H1 (cell line): Measurements from ENCODE around the gene GKN2. TPM values are rescaled to one million over a fixed set of nuclear protein-coding genes. Genes with fewer than 3 reads are reported as not detected.

Experiments
- BCL11A ChIP-seq, 2 experiments: IDR thresholded peaks; one replicate each; pipeline ENCODE4 v1.6.1; 2011; ENCODE audit warnings: low read depth in 2 of 2, low read length in 2 of 2, mild to moderate bottlenecking in 2 of 2
- JUN ChIP-seq: IDR thresholded peaks from 2 replicates; pipeline ENCODE4 v1.6.1; 2011; ENCODE audit warnings: low read depth, mild to moderate bottlenecking, improper control_type of control experiment, low read length
- KDM1A ChIP-seq: fragments of 200-600, 300-600 bp; sonication (generic); IDR thresholded peaks from 2 replicates; pipeline ENCODE4 v1.7.1; 2016; ENCODE audit warnings: mild to moderate bottlenecking, low read length, borderline replicate concordance
- KDM4A ChIP-seq: IDR thresholded peaks from one replicate; pipeline ENCODE4 v1.7.1; 2012; ENCODE audit warnings: low read depth, mild to moderate bottlenecking, moderate library complexity, low read length, inconsistent platforms; ENCODE audit not compliant: severe bottlenecking
- RAD21 ChIP-seq, 2 experiments: IDR thresholded peaks in 1 of 2; conservative IDR thresholded peaks in 1 of 2; 2 replicates each; pipeline ENCODE4 v1.6.1; 2011; ENCODE audit warnings: low read depth in 2 of 2, low read length in 2 of 2, improper control_type of control experiment in 1 of 2, inconsistent platforms in 1 of 2, mild to moderate bottlenecking in 1 of 2, moderate library complexity in 1 of 2
- SRF ChIP-seq: IDR thresholded peaks from 2 replicates; pipeline ENCODE4 v1.6.1; 2011; ENCODE audit warnings: mild to moderate bottlenecking, low read depth, low read length, moderate library complexity
- polyA plus RNA-seq, 7 experiments: library from polyadenylated mRNA; depleted of rRNA in 3 of 7; stranded (reverse) in 5 of 7; unstranded in 2 of 7; fragments of >200 nt in 5 of 7; fragments of 200-250 nt in 2 of 7; gene quantifications; 1 replicate in 5 of 7; 2 replicates in 1 of 7; 4 replicates in 1 of 7; pipeline versions ENCODE4 v1.2.1 to v1.2.3, GENCODE V29; 2011 to 2013; ENCODE audit warnings: missing spikeins in 2 of 7, mixed read lengths in 2 of 7
- total RNA-seq: library from RNA; stranded (reverse); fragmentation: NEBNext Ultra II Directional; extraction: Animal tissue kit (Norgen Biotek cat#: 25700); gene quantifications from 2 replicates; pipeline ENCODE4 v1.2.1, GENCODE V29; 2021

GKN2 gene
- total and polyA plus RNA-seq, 2 of the 8 experiments (the other 6 are each of a cell fraction or from before 2014, with no cell fraction given) = not detected

DNA sequence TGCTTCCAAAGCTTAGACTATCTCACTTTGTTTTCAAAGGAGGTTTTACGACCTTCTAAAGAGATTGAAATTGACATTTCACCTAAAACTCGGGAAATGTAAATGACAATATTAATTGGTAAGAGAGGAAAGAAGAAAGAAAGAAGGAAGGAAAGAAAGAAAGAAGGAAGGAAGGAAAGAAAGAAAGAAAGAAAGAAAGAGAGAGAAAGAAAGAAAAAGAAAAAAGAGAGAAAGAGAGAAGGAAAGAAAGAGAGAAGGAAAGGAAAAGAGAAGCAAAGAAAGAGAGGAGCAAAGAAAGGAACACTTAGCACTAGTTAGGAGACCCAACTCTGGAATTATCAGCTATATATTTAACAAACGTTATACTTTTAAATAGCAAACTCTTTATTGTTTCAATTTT lies 25.4 kb upstream of the GKN2 start (continued):
- TF ChIP-seq KDM4A (no peak), SRF (no peak), KDM1A (no peak), JUN (no peak), BCL11A (IDR thresholded peaks at IDR 0.05; ENCODE audit: low read depth in 2 of 2, low read length in 2 of 2) (no peak), RAD21 (IDR thresholded peaks at IDR 0.05 in 1 of 2, conservative IDR thresholded peaks at IDR 0.05 in 1 of 2; ENCODE audit: low read depth in 2 of 2, low read length in 2 of 2) (no peak)
